Adrenal gland (tissue), 12 donors: Measurements from ENCODE around the gene CRTC1. TPM values are rescaled to one million over a fixed set of nuclear protein-coding genes. Genes with fewer than 3 reads are reported as not detected.

Experiments used
- DNase-seq, 7 donors: peaks; one replicate each; pipeline ENCODE4 v3.0.0-alpha.2; 2019 to 2020
- H3K27ac ChIP-seq, 5 donors: fragments of 200-600 bp; sonication (generic) in 4 of 5; 1 replicate in 3 of 5; 2 replicates in 2 of 5; pipeline versions ENCODE4 v1.5.1 to v1.8.0; 2016 to 2020; ENCODE audit warnings: mild to moderate bottlenecking in 1 of 5
- H3K27me3 ChIP-seq: fragments of 200-600 bp; 2 replicates; pipeline ENCODE4 v1.8.0; 2021
- H3K36me3 ChIP-seq, 2 donors: fragments of 200-600 bp; replicated peaks in 1 of 2; 1 replicate in 1 of 2; 2 replicates in 1 of 2; pipeline versions ENCODE4 v1.5.1 to v1.8.0; 2018 to 2022
- H3K4me1 ChIP-seq, 2 donors: fragments of 200-600 bp; replicated peaks in 1 of 2; 1 replicate in 1 of 2; 2 replicates in 1 of 2; pipeline versions ENCODE4 v1.5.1 to v1.8.0; 2018 to 2021
- H3K4me3 ChIP-seq, 4 donors: fragments of 200-600 bp; sonication (generic) in 3 of 4; one replicate each; pipeline ENCODE4 v1.5.1; 2016 to 2018
- H3K9me3 ChIP-seq, 3 donors: fragments of 200-600 bp; sonication (generic) in 1 of 3; replicated peaks in 1 of 3; 1 replicate in 2 of 3; 2 replicates in 1 of 3; pipeline versions ENCODE4 v1.5.1 to v1.8.0; 2016 to 2021
- POLR2A ChIP-seq, 2 donors: fragments of 450-650 bp; IDR thresholded peaks; one replicate each; pipeline ENCODE4 v1.6.1; 2017; ENCODE audit warnings: antibody characterized with exemption in 2 of 2, mild to moderate bottlenecking in 2 of 2, moderate library complexity in 1 of 2
- WGBS, 4 donors: extraction: QIAGEN DNeasy Blood & Tissue Kit in 2 of 4; methylation state at CpG; one replicate each; pipeline versions ENCODE4 v1.1.5 to v1.1.7; 2013 to 2017; 5-methylcytosine and 5-hydroxymethylcytosine counted together
- intact Hi-C, 2 donors: fragments of 100-400 bp; cut with DNase I; formaldehyde crosslinking; loops; one replicate each; pipeline versions ENCODE4 v1.14.1 to v1.15.0; 2022 to 2023
- polyA plus RNA-seq, 3 donors: library from polyadenylated mRNA; stranded (reverse); fragments of 200-250 nt in 2 of 3; fragments of 350-450 nt in 1 of 3; fragmentation: Illumina TruSeq in 1 of 3; extraction: RNeasy Lipid Tissue Mini Kit (QIAGEN cat#74804) in 1 of 3; gene quantifications; one replicate each; pipeline ENCODE4 v1.2.3, GENCODE V29; 2013 to 2014
- total RNA-seq, 9 donors: library from RNA; depleted of rRNA in 4 of 9; stranded (reverse); fragments of >200 nt in 4 of 9; fragments of 120-200 nt in 1 of 9; fragmentation: NEBNext Ultra II Directional in 1 of 9; extraction: Animal tissue kit (Norgen Biotek cat#: 25700) in 1 of 9; gene quantifications; one replicate each; pipeline versions ENCODE4 v1.1.0 to v1.2.4, GENCODE V29; 2013 to 2023
- TF ChIP-seq, protein P1 (sequence below), 6 experiments: fragments of 450-650 bp in 4 of 6; fragments of 200-600 bp in 2 of 6; sonication (generic) in 1 of 6; IDR thresholded peaks; 1 replicate in 5 of 6; 2 replicates in 1 of 6; pipeline versions ENCODE4 v1.5.1 to v1.8.0; 2016 to 2021; ENCODE audit warnings: antibody characterized with exemption in 6 of 6, mild to moderate bottlenecking in 2 of 6, moderate library complexity in 1 of 6
- donor health status: healthy with polysubstance abuse.
- donor health status: Bipolar disorder and iron deficiency.
- donor health status: DM: yes; HTN: yes; CAD: no.
- donor health status: DM: no; HTN: no; CAD: no.
- donor health status: DM: no; HTN: no; CAD: no.
- donor health status: DM: yes; HTN: yes; CAD: no.

The CRTC1 gene
- total and polyA plus RNA-seq, 12 donors, result 3.1 to 38.1 (median 10.3) TPM

DNA sequence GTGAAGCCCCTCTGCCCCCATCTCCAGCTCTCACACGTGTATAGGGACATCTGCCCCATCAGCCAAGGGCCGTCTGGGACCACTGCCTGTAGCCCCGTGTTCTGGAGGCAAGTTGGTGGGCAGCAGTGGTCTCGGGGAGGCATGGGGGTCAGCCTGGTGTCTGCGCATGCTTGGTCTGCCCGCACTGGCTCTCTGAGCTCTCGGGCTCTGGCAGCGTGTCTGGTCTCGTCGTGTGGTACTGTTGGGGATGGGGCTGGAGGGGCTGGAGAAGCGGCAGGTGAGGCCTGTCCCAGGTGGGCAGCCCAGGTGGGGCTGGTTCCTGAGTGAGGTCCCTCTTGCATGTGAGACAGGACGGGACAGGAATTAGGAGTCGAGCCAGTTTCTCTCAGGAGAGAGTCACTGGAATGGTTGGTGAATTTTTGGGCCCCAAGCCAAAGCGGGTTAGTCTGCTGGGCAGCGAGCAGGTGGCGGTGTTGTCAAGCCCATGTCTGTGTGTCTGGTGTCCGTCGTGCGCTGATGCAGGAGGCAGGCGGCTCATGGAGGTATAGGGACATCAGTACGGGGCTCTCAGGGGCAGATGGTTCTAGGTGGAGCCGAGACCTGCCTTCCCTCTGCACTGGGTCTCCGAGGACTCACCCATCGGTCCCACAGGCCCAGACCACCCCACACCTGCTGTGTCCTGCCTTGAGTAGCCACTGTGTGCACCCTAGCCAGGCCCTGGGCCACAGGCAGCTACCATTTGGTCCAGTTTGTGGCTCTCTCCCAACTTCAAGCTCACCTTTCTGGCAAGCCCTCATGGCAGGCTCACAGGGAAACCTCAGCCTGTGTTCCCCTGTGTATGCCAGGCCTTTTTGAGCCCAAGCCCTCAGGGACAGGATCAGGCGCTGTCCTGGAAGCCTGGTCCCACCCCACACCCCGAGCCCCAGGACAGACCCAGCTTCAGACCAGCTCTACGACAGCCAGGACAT is 89.4 kb downstream of the CRTC1 start:
- Histone ChIP-seq H3K27me3 (peaks cover 2% of the 10 kb centered on the region), H3K27ac (no peak overlapping the region), H3K36me3 (no peaks in the 10 kb centered on the region), H3K9me3 (no peaks in the 10 kb centered on the region), H3K4me3 (no peak overlapping the region), H3K4me1 (peaks cover 0 to 9% of the 10 kb centered on the region in 2 donors)
- no peak for TF ChIP-seq POLR2A (IDR thresholded peaks at IDR 0.05)
- TF ChIP-seq, protein P1, sequence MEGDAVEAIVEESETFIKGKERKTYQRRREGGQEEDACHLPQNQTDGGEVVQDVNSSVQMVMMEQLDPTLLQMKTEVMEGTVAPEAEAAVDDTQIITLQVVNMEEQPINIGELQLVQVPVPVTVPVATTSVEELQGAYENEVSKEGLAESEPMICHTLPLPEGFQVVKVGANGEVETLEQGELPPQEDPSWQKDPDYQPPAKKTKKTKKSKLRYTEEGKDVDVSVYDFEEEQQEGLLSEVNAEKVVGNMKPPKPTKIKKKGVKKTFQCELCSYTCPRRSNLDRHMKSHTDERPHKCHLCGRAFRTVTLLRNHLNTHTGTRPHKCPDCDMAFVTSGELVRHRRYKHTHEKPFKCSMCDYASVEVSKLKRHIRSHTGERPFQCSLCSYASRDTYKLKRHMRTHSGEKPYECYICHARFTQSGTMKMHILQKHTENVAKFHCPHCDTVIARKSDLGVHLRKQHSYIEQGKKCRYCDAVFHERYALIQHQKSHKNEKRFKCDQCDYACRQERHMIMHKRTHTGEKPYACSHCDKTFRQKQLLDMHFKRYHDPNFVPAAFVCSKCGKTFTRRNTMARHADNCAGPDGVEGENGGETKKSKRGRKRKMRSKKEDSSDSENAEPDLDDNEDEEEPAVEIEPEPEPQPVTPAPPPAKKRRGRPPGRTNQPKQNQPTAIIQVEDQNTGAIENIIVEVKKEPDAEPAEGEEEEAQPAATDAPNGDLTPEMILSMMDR (IDR thresholded peaks at IDR 0.05), result no peak
- no peak for DNase-seq
- intact Hi-C loops, result no loop called here
- 87 to 95% (median 90%) methylated on average over 12 to 27 of the region's 27 CpGs for WGBS, 4 donors

DNA sequence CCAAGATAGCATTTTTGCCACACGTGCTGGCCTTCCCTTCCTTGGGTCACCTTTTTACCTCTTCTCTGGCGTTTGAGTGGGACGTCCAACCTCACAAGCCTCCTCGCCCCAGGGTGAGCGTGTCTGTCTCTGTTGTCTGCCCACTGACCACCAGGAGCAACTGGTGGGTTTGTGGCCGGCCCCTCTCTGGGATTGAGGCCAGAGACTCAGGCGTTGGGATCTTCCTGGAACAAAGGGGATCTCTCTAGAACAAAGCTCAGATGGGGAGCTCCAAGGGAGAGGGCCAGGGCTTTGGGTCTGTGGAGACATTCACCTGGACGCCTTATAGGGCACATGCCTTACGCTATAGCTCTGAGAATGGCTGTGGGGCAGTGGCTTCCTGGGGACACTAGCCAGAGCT is 90.2 kb downstream of the CRTC1 start:
- Histone ChIP-seq H3K4me3 (no peak overlapping the region), H3K27me3 (peaks cover 3% of the 10 kb centered on the region), H3K36me3 (no peaks in the 10 kb centered on the region), H3K9me3 (no peaks in the 10 kb centered on the region), H3K4me1 (peaks cover 0 to 9% of the 10 kb centered on the region in 2 donors), H3K27ac (no peak overlapping the region)
- intact Hi-C loops, result no loop called here
- DNase-seq, result no peak
- 88 to 90% (median 89%) methylated on average over 7 to 9 of the region's 9 CpGs for WGBS, 4 donors
- no peak for TF ChIP-seq POLR2A (IDR thresholded peaks at IDR 0.05)
- TF ChIP-seq, protein P1 (IDR thresholded peaks at IDR 0.05), result no peak

DNA sequence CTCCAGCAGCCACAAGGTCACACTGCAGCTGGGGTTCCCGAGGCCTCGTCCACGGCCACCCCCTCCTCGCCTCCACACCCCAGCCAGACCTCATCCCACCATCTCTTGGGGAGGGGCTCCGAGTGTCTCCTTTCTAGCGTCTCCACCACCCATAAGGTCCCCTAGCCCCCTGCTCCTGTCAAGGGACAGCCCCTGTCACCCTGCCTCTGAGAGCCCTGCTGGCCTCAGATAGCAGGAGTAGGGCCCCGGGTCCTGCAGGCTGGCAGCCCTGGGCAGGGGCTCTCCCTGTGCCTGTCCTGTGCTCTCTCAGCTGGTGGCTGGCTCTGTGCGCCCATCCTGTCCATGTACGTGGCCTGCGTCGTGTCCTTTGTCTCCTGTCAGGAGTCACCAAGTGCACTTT is 90.6 kb downstream of the CRTC1 start:
- Histone ChIP-seq H3K27ac (no peak overlapping the region), H3K4me1 (peaks cover 0 to 8% of the 10 kb centered on the region in 2 donors), H3K27me3 (peaks cover 3% of the 10 kb centered on the region), H3K4me3 (no peak overlapping the region), H3K36me3 (no peaks in the 10 kb centered on the region), H3K9me3 (no peaks in the 10 kb centered on the region)
- 80 to 98% (median 85%) methylated on average over 8 to 11 of the region's 11 CpGs for WGBS, 4 donors
- DNase-seq, result no peak
- TF ChIP-seq, protein P1 (IDR thresholded peaks at IDR 0.05), result no peak
- no peak for TF ChIP-seq POLR2A (IDR thresholded peaks at IDR 0.05)
- intact Hi-C loops, result no loop called here

DNA sequence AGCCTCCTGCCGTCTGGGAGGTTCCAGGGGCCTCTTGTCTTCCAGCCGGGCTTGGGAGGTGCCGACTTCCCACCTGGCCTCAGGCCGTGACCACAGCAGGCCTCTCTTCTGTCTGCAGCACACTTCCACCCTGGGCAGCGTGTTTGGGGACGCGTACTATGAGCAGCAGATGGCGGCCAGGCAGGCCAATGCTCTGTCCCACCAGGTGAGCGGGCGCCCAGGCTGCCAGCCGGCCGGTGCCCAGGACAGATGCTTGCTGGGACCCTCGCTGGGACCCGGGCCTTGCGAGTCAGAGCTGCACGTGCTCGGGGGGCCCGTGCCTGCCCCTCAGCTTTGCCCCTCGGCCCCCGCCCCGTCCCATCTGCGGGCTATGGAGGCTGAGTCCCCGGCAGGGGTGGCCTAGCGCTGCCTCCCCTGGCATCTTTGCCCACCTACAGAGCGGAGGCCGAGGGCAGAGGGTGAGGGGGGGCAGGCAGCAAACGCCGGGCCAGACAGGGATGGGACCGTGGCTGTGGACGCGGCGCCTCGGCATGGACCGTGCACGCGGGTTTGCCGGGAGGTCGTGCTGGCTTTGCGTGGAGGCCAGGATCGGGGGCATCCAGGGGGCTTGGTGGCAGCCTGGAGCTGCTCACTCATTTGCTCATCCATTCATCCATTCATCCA is 91.4 kb downstream of the CRTC1 start:
- Histone ChIP-seq H3K27me3 (peaks cover 3% of the 10 kb centered on the region), H3K4me3 (no peak overlapping the region), H3K4me1 (peaks cover 0 to 6% of the 10 kb centered on the region in 2 donors), H3K9me3 (no peaks in the 10 kb centered on the region), H3K27ac (no peak overlapping the region), H3K36me3 (no peaks in the 10 kb centered on the region)
- intact Hi-C loops, result no loop called here
- TF ChIP-seq, protein P1 (IDR thresholded peaks at IDR 0.05), result no peak
- TF ChIP-seq POLR2A (IDR thresholded peaks at IDR 0.05), result no peak
- no peak for DNase-seq
- WGBS, 4 donors, result 94 to 99% (median 95%) methylated on average over 12 to 40 of the region's 40 CpGs
